HG03135 (cell line): Measurements from ENCODE around the gene NRARP.
A peak's percentile ranks its signal among the peaks of the same experiment; 100 is the strongest.

Experiments
- ATAC-seq: cut with Tn5 transposase; IDR thresholded peaks from one replicate; pipeline ENCODE4 v1.9.1; 2021; ENCODE audit warnings: mild to moderate bottlenecking, moderate library complexity; ENCODE audit not compliant: unreplicated experiment

NRARP gene

GRCh38 chr9:137278721-137279711 is 23.1 kb downstream of the NRARP start:
- no peak for ATAC-seq

GRCh38 chr9:137278061-137278701 is 23.9 kb downstream of the NRARP start:
- peak; percentile 15 for ATAC-seq

GRCh38 chr9:137277329-137278041 is 24.6 kb downstream of the NRARP start, which contains the start of gene TOR4A:
Gene TOR4A (plus strand): TSS chr9:137277726. CDS start chr9:137278690, 964 bp downstream.
- ATAC-seq, result peak; percentile 63

GRCh38 chr9:137276473-137277328 is 25.4 kb downstream of the NRARP start:
- no peak for ATAC-seq

GRCh38 chr9:137275588-137276472 is 26.2 kb downstream of the NRARP start:
- ATAC-seq, result no peak

- ATAC-seq, result no peak
Observed at GRCh38 chr9:137275203-137275587, 26.9 kb downstream of the NRARP start.

GRCh38 chr9:137273611-137274320 is 28.3 kb downstream of the NRARP start:
- ATAC-seq, result no peak

- no peak for ATAC-seq
Observed at GRCh38 chr9:137273095-137273490, 29.0 kb downstream of the NRARP start.

GRCh38 chr9:137272241-137273094 is 29.6 kb downstream of the NRARP start:
- ATAC-seq, result no peak

GRCh38 chr9:137271696-137272076 is 30.4 kb downstream of the NRARP start:
- ATAC-seq, result no peak

GRCh38 chr9:137270929-137271695 is 31.0 kb downstream of the NRARP start:
- no peak for ATAC-seq

GRCh38 chr9:137269231-137269772 is 32.8 kb downstream of the NRARP start:
- ATAC-seq, result no peak

GRCh38 chr9:137268538-137269201 is 33.4 kb downstream of the NRARP start:
- no peak for ATAC-seq

- no peak for ATAC-seq
Observed at GRCh38 chr9:137267933-137268355, 34.1 kb downstream of the NRARP start.

GRCh38 chr9:137266585-137267453 is 35.3 kb downstream of the NRARP start:
- ATAC-seq, result no peak
